ENCODE results near the gene SLC5A5.
"Not testable (repeated sequence)": the region's sequence is repeated elsewhere in the genome, so short reads cannot be mapped to it uniquely, and the experiment has no call there.

Gene SLC5A5

DNA sequence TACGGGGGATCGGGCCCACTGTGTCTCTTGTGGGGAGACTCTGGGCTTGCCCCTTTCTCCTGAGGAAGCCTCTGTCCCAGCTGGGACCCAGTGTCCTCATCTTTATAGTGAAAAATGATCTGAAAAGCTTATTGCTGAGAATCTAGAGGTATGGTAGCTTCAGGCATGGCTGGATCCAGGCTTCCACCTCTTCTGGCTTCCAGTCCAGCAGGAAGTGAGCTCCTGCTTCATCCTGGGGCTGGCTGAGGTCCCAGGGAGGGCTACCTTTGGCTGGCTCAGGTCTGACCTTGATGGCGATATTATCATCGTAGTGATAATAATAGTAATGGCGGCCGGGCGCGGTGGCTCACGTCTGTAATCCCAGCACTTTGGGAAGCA, 3.0 kb downstream of the SLC5A5 start:
- Mint-ChIP-seq H3K27ac (peak overlapping the region; percentile 51), H3K4me3 (no peak overlapping the region), H3K36me3 (ENCODE audit: low read depth) (no peaks in the 10 kb centered on the region), H3K27me3 (peaks cover 16% of the 10 kb centered on the region), H3K9me3 (no peaks in the 10 kb centered on the region), H3K4me1 (ENCODE audit: low read depth) (peaks cover 22% of the 10 kb centered on the region)
- DNase-seq, result no peak

DNA sequence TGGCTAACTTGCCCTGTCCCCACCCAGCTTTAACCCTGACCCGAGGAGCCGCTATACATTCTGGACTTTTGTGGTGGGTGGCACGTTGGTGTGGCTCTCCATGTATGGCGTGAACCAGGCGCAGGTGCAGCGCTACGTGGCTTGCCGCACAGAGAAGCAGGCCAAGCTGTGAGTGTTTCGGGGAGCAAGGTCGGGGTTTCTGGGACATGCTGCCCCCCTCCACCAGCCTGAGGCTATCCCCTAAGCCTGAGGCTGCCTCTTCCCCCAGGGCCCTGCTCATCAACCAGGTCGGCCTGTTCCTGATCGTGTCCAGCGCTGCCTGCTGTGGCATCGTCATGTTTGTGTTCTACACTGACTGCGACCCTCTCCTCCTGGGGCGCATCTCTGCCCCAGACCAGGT, 6.0 kb downstream of the SLC5A5 start:
- no peaks in the 10 kb centered on the region for H3K9me3 Mint-ChIP-seq
- no peak overlapping the region for H3K27ac Mint-ChIP-seq
- H3K36me3 Mint-ChIP-seq (ENCODE audit: low read depth), result no peaks in the 10 kb centered on the region
- H3K4me1 Mint-ChIP-seq (ENCODE audit: low read depth), result peaks cover 10% of the 10 kb centered on the region
- peaks cover 6% of the 10 kb centered on the region for H3K27me3 Mint-ChIP-seq
- H3K4me3 Mint-ChIP-seq, result no peak overlapping the region
- DNase-seq, result no peak

DNA sequence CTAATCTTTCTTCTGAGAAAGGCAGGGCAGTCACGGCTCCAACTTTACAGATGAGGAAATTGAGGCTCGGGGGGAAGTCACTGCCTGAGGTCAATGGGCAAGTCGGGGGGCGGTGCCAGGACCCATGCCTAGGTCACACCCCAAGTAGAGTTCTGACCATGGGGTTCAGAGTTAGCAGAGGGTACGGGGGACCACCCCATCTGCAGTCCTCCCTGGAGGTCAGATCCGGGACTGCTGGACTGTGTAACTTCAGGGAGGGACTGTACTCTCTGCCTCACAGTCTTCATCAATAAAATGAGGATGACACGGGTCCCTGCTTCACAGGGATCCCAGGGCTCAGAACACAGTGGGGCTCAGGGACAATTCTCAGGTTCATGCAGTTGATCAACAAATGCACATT, 7.7 kb downstream of the SLC5A5 start:
- Mint-ChIP-seq H3K9me3 (no peaks in the 10 kb centered on the region), H3K36me3 (ENCODE audit: low read depth) (no peaks in the 10 kb centered on the region), H3K27me3 (no peaks in the 10 kb centered on the region), H3K27ac (no peak overlapping the region), H3K4me3 (no peak overlapping the region), H3K4me1 (ENCODE audit: low read depth) (peaks cover 1% of the 10 kb centered on the region)
- no peak for DNase-seq

DNA sequence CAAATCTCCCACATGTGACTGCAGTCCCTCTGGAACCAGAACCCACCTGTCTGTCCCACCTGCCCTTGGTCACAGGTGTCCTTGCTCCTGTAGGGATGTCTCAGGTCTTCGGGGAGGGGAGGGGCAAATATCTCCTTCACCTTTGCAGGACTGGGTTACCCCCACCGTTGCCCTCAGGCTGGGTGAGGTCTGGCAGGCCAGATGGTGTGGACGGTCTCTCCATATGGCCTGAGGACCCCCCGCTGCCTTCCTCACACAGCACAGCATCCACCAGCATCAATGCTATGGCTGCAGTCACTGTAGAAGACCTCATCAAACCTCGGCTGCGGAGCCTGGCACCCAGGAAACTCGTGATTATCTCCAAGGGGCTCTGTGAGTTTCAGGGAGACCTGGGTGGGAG, 10.0 kb downstream of the SLC5A5 start:
- Mint-ChIP-seq H3K27me3 (no peaks in the 10 kb centered on the region), H3K4me1 (ENCODE audit: low read depth) (no peaks in the 10 kb centered on the region), H3K36me3 (ENCODE audit: low read depth) (no peaks in the 10 kb centered on the region), H3K9me3 (no peaks in the 10 kb centered on the region), H3K27ac (no peak overlapping the region), H3K4me3 (no peak overlapping the region)
- DNase-seq, result no peak

DNA sequence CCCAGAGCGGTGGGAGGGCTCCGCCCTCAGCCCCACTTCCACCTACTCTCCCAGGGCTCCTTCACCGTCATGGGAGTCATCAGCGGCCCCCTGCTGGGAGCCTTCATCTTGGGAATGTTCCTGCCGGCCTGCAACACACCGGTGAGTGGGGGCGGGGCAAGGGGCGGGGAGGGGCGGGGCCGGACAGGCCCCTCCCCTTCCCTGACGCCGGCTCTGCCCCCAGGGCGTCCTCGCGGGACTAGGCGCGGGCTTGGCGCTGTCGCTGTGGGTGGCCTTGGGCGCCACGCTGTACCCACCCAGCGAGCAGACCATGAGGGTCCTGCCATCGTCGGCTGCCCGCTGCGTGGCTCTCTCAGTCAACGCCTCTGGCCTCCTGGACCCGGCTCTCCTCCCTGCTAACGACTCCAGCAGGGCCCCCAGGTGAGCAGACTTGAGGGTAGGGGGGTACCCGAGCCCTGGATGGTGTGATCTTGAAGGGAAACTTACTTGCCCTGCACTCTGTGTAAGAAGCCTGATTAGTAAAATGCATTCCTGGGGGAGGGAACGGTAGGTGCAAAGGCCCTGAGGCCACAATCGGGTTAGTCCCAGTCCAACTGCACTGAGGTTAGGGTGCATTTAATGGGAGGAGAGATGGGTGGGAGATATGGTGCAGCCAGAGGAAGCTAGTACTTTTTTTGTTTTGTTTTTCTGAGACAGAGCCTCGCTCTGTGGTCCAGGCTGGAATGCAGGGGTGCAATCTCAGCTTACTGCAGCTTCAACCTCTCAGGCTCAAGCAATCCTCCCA, 12.1 kb downstream of the SLC5A5 start:
- no peaks in the 10 kb centered on the region for H3K9me3 Mint-ChIP-seq
- no peak overlapping the region for H3K27ac Mint-ChIP-seq
- DNase-seq, result no peak
- no peak overlapping the region for H3K4me3 Mint-ChIP-seq
- no peaks in the 10 kb centered on the region for H3K36me3 Mint-ChIP-seq (ENCODE audit: low read depth)
- no peaks in the 10 kb centered on the region for H3K4me1 Mint-ChIP-seq (ENCODE audit: low read depth)
- H3K27me3 Mint-ChIP-seq, result no peaks in the 10 kb centered on the region

DNA sequence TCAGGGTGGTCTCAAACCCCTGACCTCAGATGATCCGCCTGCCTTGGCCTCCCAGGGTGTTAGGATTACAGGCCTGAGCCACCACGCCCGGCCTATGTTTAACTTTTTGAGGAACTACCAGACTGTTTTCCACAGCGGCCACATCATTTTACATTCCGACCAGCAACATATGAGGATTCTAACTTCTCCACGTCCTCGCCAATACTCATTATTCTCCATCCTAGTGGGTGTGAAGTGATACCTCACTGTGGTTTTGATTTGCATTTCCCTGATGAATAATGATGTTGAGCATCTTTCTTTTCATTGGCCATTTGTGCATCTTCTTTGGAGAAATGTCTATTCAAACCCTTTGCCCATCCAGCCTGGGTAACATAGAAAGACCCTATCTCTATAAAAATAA, 14.8 kb downstream of the SLC5A5 start:
- no peak overlapping the region for H3K4me3 Mint-ChIP-seq

DNA sequence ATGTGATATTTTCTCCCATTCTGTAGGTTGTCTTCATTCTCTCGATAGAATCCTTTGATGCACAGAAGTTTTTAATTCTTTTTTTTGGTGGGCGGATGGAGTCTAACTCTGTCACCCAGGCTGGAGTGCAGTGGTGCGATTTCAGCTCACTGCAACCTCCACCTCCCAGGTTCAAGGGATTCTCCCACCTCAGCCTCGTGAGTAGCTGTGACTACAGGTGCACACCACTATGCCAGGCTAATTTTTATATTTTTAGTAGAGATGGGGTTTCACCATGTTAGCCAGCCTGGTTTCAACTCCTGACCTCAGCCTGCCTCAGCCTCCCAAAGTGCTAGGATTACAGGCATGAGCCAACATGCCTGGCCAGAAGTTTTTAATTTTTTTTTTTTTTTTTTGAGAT, 15.5 kb downstream of the SLC5A5 start:
- not testable (repeated sequence) for H3K27me3 Mint-ChIP-seq; DNase-seq; H3K4me3 Mint-ChIP-seq; H3K36me3 Mint-ChIP-seq (ENCODE audit: low read depth); H3K9me3 Mint-ChIP-seq; H3K27ac Mint-ChIP-seq; H3K4me1 Mint-ChIP-seq (ENCODE audit: low read depth)

More for the DNA sequence above, 14.8 kb downstream of the SLC5A5 start:
- no peak for DNase-seq
- Mint-ChIP-seq H3K9me3 (no peaks in the 10 kb centered on the region), H3K27me3 (no peaks in the 10 kb centered on the region), H3K36me3 (ENCODE audit: low read depth) (no peaks in the 10 kb centered on the region), H3K27ac (no peak overlapping the region), H3K4me1 (ENCODE audit: low read depth) (no peaks in the 10 kb centered on the region)

DNA sequence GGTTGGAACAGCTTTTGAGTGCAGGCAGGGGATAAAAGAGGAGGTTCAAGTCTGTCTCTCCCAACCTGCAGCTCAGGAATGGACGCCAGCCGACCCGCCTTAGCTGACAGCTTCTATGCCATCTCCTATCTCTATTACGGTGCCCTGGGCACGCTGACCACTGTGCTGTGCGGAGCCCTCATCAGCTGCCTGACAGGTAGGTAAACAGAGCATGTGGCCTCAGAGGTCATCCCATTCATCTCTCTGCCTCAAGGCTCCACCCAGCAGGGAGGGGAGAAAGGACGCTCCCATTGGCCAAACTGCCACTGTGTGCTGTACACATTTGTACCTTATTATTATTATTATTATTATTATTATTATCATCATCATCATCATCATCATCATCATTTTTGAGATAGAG, 16.5 kb downstream of the SLC5A5 start:
- no peaks in the 10 kb centered on the region for H3K4me1 Mint-ChIP-seq (ENCODE audit: low read depth)
- no peaks in the 10 kb centered on the region for H3K36me3 Mint-ChIP-seq (ENCODE audit: low read depth)
- no peak for DNase-seq
- H3K27ac Mint-ChIP-seq, result no peak overlapping the region
- no peak overlapping the region for H3K4me3 Mint-ChIP-seq
- H3K27me3 Mint-ChIP-seq, result no peaks in the 10 kb centered on the region
- no peaks in the 10 kb centered on the region for H3K9me3 Mint-ChIP-seq

DNA sequence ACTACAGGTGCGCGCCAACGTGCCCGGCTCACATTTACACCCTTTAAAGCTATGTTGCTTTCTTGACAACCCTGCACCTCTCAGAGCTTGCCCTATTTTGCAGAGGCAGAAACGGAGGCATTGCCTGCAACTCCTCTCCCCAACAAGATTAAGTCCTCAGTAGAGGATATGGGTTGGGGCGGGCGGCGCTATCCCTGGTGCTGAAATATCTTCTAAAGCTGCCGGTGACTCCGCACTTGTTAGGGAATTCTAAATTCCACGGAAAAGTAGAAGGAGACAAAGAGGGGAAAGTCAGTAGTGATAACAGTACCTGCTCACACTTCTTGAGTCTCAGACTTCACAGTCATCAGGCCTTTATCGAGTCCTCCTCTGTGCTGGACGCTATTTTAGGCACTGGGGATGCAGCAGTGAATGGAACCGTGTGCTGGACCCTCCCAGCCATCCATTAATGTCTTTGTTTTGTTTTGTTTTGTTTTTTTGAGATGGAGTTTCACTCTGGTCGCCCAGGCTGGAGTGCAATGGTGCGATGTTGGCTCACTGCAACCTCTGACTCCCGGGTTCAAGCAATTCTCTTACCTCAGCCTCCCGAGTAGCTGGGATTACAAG, 18.0 kb downstream of the SLC5A5 start:
- Mint-ChIP-seq H3K27ac (no peak overlapping the region), H3K4me1 (ENCODE audit: low read depth) (no peaks in the 10 kb centered on the region), H3K9me3 (no peaks in the 10 kb centered on the region), H3K36me3 (ENCODE audit: low read depth) (no peaks in the 10 kb centered on the region), H3K27me3 (no peaks in the 10 kb centered on the region), H3K4me3 (no peak overlapping the region)
- no peak for DNase-seq

DNA sequence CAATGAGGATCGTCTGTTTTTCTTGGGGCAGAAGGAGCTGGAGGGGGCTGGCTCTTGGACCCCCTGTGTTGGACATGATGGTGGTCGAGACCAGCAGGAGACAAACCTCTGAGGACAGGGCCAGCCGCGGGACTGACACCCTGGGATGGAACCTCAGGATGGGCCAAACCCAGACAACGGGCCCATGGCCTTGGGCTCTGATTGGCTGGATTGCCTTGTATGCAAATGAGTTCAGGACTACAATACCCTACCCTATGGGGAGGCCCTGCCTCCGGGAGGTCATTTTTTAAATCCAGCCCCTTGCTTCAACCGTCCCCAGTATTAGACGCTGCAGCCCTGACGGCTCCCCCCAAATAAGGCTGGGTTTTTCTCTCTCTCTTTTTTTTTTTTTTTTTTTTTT, 22.0 kb downstream of the SLC5A5 start:
- DNase-seq, result no peak
- no peak overlapping the region for H3K27ac Mint-ChIP-seq
- H3K4me3 Mint-ChIP-seq, result no peak overlapping the region
- H3K27me3 Mint-ChIP-seq, result peaks cover under 1% of the 10 kb centered on the region
- H3K4me1 Mint-ChIP-seq (ENCODE audit: low read depth), result no peaks in the 10 kb centered on the region
- H3K36me3 Mint-ChIP-seq (ENCODE audit: low read depth), result no peaks in the 10 kb centered on the region
- H3K9me3 Mint-ChIP-seq, result no peaks in the 10 kb centered on the region

DNA sequence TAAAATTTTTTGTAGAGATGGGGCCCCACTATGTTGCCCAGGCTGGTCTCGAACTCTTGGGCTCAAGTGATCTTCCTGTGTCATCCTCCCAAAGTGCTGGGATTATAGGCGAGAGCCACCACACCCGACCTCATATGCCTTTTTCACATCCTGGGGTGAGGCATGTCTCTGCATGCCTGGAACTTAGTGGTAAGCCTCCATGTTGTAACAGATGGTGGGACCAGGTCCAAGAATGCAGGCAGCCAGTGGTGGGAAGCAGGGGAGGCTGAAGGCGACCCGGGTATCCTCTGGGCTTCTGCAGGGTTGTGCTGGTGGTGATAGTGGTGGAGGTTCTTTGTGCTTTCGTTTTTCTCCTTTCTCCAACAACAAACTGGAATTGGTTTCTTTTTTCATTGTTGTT, 31.0 kb downstream of the SLC5A5 start:
- no peaks in the 10 kb centered on the region for H3K36me3 Mint-ChIP-seq (ENCODE audit: low read depth)
- DNase-seq, result no peak
- no peak overlapping the region for H3K27ac Mint-ChIP-seq
- no peaks in the 10 kb centered on the region for H3K4me1 Mint-ChIP-seq (ENCODE audit: low read depth)
- H3K4me3 Mint-ChIP-seq, result no peak overlapping the region
- H3K9me3 Mint-ChIP-seq, result no peaks in the 10 kb centered on the region
- peaks cover 22% of the 10 kb centered on the region for H3K27me3 Mint-ChIP-seq

DNA sequence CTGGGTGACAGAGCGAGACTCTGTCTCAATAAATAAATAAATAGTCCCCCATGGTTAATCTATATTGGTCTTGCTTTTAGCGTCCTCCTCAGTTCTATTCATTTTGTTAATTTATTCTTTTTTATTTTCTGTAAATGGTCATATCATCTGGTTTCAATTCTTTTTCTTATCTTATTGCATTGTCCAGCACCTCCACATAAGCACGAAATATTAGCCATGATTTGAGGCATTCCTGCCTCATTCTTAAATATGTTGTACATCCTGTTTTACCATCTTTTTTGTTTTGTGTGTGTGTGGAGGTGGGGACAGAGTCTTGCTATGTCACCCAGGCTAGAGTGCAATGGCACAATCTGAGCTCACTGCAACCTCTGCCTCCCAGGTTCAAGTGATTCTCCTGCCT, 36.5 kb downstream of the SLC5A5 start:
- H3K36me3 Mint-ChIP-seq (ENCODE audit: low read depth), result no peaks in the 10 kb centered on the region
- no peaks in the 10 kb centered on the region for H3K4me1 Mint-ChIP-seq (ENCODE audit: low read depth)
- H3K27ac Mint-ChIP-seq, result no peak overlapping the region
- no peak for DNase-seq
- H3K9me3 Mint-ChIP-seq, result peaks cover 3% of the 10 kb centered on the region
- no peak overlapping the region for H3K4me3 Mint-ChIP-seq
- H3K27me3 Mint-ChIP-seq, result peaks cover 6% of the 10 kb centered on the region

DNA sequence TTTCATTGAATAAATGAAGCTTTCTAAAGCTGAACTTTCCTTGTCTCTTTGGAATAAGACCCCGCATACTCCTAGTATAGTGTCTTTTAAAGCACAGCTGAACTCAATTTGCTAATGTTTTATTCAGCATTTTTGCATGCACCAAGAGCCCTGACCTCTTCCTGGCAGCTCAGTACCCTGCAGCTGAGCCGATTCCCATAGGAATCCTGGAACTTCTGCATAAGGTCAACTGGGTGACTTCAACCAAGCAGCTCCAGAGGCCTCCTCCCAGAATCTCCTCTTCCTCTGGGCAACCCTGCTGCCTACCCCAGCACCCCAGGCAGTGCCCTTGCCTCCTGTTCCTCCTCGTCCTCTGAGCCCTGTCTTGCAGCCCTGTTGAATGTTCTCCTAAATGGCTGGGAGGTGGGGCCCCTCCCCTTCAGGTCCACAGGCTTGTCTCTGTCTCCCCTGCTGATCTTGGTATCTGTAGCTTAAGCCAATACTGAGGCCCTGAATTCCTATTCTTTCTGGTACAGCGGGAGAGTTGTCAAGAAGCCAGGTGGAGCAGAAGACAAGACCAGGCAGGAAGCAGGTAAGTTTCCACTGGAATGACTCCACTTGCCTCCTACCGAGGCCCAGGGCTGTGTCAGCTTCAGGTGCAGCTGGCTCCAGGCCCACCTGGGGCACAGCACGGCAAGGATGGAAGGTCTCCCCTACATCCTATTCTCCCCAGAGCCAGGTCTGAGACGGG, 37.4 kb downstream of the SLC5A5 start:
- Mint-ChIP-seq H3K36me3 (ENCODE audit: low read depth) (no peaks in the 10 kb centered on the region), H3K27me3 (peaks cover 6% of the 10 kb centered on the region), H3K4me3 (no peak overlapping the region), H3K4me1 (ENCODE audit: low read depth) (no peaks in the 10 kb centered on the region), H3K9me3 (peaks cover 10% of the 10 kb centered on the region), H3K27ac (no peak overlapping the region)
- no peak for DNase-seq

DNA sequence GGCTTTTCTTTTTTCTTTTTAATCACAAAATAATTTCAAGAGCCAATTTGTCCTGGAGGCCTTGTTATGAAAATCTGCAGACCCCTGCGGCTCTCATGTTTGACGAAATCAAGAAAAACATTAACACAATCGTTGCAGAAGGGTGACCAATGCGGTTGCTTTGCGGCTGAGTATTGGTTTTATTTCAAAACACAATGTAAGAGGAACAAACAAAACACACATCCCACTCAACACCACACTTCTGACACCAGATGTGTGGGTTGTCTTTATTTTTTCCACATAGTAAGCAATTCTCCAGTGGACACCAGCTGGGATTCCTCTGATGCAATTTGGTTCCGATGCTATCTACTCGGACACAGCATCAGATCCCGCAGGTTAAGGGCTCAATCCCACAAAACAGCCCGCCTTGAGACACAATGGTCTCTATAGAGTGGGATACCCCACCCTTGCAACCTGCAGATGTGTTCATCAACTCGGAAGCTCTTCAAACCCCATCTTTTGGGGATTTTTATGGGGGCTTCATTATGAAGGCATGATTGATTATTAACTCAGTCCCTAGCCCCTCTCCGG, 39.1 kb downstream of the SLC5A5 start:
- H3K36me3 Mint-ChIP-seq (ENCODE audit: low read depth), result no peaks in the 10 kb centered on the region
- no peaks in the 10 kb centered on the region for H3K4me1 Mint-ChIP-seq (ENCODE audit: low read depth)
- no peak overlapping the region for H3K4me3 Mint-ChIP-seq
- DNase-seq, result no peak
- peaks cover 8% of the 10 kb centered on the region for H3K27me3 Mint-ChIP-seq
- peaks cover 10% of the 10 kb centered on the region for H3K9me3 Mint-ChIP-seq
- no peak overlapping the region for H3K27ac Mint-ChIP-seq
